AG09309 (cell line): Measurements from ENCODE around the gene STPG4.

Experiments
- DNase-seq: peaks from one replicate; pipeline ENCODE4 v3.0.0-alpha.2; 2010; ENCODE audit warnings: low read depth
- H3K4me3 ChIP-seq: 2 replicates; pipeline ENCODE4 v1.5.1; 2011; ENCODE audit warnings: mild to moderate bottlenecking, low read depth, low read length, moderate library complexity; ENCODE audit not compliant: control insufficient read depth
- TF ChIP-seq, protein P1 (sequence below): IDR thresholded peaks from 2 replicates; pipeline ENCODE4 v1.5.1; 2011; ENCODE audit warnings: mild to moderate bottlenecking, low read depth, low read length, inconsistent platforms; ENCODE audit not compliant: insufficient read depth, control insufficient read depth; ENCODE audit errors: missing control alignments

STPG4 gene

DNA sequence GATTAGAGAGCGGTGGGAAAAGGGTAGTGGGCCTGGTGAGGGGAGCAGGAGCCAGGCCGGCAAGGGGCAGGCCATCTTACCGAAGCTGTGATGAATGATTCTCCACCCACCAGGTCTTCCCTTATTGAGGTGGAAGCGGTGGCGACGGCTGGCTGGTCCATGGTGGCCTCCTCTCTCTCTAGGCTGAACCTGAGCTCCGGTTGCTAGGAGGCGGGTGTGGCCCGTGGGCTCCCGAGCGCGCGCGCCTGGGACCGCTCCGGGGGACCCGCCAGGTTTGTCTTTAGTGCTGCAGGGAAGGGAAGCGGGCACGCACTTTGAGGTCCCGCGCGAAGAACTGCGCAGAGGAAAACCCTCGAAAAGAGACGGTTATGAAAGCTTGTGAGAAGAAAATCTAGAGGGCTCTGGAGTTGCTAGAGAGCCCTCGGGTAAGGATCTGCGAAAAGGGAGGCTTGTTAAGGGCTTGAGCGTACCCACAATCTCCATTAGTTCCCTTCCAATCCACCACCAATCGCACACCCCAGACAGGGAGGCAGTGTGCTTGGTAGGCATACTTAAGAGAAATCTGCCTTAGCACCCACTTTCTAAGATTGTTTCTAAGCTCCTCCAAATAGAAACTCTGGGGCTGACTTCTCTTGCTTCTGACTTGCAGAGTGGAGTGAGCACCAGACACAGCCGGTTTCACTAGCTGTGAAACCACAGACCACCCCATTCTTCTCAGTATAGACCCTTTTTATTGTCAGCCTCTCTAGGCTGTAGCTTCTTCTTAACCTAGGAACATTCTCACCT is at the start of gene STPG4:
STPG4 (minus strand) TSS at position 218 of the 786 bp plus-strand sequence; CDS start at position 161, 57 bp downstream.
- no peak for DNase-seq
- TF ChIP-seq, protein P1, sequence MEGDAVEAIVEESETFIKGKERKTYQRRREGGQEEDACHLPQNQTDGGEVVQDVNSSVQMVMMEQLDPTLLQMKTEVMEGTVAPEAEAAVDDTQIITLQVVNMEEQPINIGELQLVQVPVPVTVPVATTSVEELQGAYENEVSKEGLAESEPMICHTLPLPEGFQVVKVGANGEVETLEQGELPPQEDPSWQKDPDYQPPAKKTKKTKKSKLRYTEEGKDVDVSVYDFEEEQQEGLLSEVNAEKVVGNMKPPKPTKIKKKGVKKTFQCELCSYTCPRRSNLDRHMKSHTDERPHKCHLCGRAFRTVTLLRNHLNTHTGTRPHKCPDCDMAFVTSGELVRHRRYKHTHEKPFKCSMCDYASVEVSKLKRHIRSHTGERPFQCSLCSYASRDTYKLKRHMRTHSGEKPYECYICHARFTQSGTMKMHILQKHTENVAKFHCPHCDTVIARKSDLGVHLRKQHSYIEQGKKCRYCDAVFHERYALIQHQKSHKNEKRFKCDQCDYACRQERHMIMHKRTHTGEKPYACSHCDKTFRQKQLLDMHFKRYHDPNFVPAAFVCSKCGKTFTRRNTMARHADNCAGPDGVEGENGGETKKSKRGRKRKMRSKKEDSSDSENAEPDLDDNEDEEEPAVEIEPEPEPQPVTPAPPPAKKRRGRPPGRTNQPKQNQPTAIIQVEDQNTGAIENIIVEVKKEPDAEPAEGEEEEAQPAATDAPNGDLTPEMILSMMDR = no peak
- H3K4me3 ChIP-seq = no peak within 1 kb of the TSS

DNA sequence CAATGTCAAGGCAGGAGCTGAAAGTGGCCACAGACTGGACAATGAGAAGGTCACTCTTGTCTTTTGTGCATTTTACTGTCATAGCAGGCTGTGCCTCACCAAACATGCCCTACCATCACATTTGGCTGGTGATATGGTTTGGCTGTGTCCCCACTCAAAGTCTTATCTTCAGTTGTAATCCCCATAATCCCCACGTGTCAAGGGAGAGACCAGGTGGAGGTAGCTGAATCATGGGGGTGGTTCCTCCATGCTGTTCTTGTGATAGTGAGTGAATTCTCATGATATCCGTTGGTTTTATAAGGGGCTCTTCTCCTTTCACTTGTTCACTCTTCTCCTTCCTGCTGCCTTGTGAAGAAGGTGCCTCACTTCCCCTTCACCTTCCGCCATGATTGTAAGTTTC is 49.6 kb upstream of the STPG4 start:
- TF ChIP-seq, protein P1 = no peak
- H3K4me3 ChIP-seq = no peak overlapping the region
- no peak for DNase-seq

GRCh38 chr2:47203995-47204394 is 48.9 kb upstream of the STPG4 start:
- TF ChIP-seq, protein P1 = no peak
- no peak for DNase-seq
- no peak overlapping the region for H3K4me3 ChIP-seq

DNA sequence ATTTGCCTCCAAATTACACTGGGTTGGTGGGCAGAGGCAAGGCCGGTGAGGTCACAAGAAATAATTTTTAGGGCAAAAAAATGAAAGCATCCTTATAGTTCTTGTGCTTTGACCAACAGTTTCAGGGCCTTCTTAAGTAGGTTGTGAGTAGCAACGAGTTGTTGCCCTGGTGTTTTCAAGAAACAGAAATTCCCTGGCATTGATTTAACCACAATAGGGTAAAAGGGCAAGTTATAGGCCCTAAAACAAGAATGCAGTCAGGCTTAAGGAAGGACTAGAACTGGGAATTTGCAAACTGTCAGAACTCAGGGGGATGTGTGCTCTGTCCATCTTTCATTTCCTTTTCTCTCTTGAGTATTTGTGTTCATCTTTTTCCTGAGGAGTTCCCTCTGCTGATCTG is 46.1 kb upstream of the STPG4 start:
- TF ChIP-seq, protein P1 = no peak
- no peak overlapping the region for H3K4me3 ChIP-seq
- no peak for DNase-seq

DNA sequence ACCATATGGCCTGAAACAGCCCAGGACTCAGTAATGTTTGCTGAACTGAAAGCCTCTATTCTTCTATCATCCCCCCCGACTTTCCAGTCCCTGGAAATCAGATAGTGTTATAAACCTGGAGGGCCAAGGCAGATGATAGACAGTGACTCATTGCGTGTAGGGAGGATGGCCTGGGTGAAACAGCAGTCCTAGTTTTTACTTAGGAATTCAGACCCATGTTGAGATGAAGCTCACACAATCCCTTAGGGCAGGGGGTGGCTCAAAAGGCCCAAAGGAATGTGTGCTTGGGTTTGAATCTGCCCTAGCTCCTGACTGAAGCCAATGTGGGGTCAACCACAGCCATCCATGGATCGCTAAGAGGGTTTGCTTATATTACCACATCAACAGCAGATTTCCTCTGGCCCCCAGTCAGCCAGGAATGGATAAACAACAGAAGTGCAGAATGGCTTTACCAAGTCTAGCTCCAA is 43.9 kb upstream of the STPG4 start:
- H3K4me3 ChIP-seq = no peak overlapping the region
- peak; percentile 99 for DNase-seq
- TF ChIP-seq, protein P1 = no peak

GRCh38 chr2:47196499-47196898 is 41.4 kb upstream of the STPG4 start:
- no peak for DNase-seq
- no peak overlapping the region for H3K4me3 ChIP-seq
- TF ChIP-seq, protein P1 = no peak

- no peak for DNase-seq
- TF ChIP-seq, protein P1 = no peak
- no peak overlapping the region for H3K4me3 ChIP-seq
Measured at GRCh38 chr2:47196046-47196445, 40.9 kb upstream of the STPG4 start.
